HG02970 (cell line): ENCODE measurements around the gene GABRB2.

ENCODE experiments used
- ATAC-seq: cut with Tn5 transposase; IDR thresholded peaks from one replicate; pipeline ENCODE4 v1.9.1; 2021; ENCODE audit warnings: mild to moderate bottlenecking, moderate library complexity, moderate number of reproducible peaks; ENCODE audit not compliant: unreplicated experiment, low FRiP score

The GABRB2 gene

DNA sequence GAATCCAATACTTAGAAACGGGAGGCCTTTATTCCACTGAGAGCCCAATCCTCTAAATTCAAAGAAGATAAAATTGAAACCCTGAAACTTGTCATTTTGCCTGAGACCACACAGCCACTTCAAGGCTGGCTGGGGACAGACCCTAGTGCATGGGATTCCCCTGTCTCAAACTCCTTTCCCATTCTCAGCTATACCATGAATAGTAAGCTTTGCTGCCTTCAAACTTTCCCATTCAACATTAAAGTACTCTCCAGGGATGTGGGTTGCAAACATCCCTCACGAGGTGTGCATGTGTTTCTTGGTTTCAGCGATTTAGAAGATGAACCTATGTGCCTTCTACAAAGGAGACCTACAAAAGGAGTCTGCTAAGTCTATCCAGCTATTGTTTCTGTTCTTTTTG is 64.6 kb downstream of the GABRB2 start:
- ATAC-seq = no peak

DNA sequence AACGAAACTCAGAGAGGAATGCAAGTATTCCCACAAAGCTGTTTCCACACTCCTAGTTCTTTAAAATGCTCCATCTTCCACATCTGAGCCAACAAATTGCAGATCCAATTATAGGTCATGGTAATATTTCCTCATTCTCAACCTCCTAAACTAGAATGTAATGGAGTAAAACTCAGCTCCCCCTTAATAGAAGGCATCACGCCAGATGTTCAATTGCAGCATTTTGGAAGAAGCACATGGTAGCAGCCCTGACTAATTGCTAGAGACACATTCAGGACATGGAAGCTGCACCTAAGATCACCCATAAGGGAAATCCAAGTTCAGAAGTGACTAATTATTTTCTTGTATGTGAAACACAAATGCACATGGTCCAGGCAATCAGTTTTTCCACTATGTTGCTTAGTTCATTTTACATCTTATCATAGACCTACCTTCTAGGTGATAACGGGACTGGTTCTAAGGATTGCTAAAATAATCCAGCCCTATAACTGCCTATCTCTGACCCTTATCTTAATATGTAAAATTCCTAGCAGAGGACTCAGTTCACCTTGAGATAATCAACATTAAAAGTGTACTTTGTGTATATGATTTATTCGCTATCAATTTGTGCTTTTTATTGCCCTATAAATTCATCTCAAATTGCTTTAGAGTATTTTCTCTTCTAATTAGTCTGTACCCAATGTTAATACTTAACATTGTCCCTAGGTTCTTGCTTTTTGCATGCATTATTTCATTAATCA is 75.1 kb downstream of the GABRB2 start:
- no peak for ATAC-seq

DNA sequence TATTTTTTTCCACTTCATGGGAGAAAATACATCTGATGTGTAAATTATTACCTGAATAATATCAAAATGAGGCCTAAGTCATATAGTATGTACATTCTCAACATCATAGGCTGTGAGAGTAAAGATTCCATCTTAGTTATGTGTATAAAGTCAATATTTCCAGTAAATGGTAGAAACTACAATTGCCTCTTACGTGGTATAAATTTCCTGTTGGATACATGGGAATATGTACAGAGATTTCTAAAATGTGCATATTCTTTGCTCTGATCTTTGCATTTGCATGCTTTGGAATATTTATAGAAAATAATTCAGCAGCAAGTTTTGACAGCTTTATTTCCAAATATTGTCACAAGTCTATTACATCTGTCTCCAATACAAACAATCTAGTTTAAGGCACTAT is 78.8 kb downstream of the GABRB2 start:
- ATAC-seq = no peak

DNA sequence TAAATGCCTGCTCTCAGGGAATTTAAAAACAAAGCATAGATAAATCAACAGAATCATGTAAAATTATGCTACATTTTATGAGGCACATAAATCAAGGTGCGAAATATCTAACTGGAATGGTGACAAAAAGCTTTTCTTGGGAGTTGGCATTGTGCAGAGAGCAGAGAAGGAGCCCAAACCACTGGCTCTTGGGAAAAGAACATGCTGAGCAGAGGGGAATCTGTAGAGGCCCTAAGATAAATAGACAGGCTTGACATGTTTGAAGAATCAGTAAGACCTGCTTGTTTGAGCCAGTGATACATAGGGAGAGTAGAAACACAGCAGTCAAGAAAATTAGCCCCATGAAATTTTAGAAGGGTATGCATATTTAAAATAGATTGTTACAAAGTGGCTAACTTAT is 85.8 kb downstream of the GABRB2 start:
- no peak for ATAC-seq

DNA sequence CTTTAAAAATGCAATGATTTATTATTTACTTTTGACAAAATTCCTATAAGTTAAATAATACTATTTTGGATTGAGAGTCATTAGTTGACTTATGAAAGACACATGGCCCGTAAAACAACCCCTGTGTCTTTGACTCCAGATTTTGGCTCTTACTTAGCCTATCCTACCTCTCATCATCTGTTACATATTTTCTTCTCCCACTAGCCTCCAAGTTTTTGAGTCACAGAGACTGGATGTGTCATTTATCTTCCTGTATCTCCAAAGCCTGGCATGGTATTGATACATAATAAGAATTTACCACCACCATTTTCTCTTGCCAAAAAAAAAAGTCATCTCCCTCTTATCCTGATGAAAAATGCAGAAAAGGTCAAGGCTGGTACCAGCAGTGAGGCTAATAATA is 99.9 kb downstream of the GABRB2 start:
- ATAC-seq = no peak

DNA sequence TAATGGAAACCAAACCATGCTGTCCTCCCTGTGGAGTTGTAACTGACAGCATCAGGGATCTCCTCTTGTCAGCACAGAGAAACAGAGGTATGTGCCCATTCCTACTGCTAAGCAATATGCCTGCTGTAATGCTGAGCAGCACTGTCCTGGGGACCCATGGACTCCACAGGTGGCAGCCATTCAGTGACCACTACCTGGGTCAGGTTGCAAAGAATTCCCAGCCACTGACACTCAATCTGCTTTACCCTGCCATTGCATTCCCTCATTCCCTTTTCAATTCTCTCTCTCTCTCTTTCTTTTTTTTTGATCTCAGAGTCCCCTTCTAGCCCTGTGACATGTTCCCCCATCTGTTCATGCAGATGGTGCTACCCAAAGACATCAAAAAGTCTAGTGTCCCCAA is 104.1 kb downstream of the GABRB2 start:
- no peak for ATAC-seq

DNA sequence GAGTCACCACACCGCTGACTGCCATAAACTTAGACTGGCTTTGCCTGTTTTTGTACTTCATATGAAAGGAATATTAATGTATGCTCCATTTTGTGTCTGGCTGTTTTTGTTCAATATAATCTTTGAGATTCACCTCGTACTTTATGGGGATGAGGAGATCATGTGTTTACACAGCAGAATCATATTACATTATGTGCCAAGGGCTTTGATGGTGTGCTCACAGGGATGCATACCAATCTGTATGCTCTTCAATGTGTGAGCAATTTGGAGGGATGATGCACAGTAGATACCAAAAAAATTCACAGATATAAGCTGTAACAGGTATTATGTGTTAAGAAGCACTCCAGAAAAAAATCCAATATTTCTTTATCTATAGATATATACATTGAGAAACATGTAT is 113.7 kb downstream of the GABRB2 start:
- no peak for ATAC-seq

DNA sequence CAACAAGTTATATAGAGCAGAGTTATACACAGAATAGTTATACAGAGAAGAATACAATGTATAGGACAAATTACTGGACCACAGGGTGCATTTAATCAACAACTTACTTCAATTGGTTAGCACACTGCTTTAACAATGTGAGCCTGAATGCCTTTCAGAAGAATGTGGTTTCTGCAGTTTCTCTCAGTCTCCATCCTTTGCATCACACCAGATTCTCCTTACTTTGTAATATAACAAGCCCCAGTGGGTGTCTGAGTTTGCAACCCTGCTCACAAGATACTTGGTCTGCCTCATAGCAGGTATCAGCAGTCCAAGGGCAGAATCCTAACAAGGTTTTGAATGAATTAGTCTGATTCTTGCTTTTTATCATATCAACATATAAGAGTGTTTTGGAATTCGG is 114.6 kb downstream of the GABRB2 start:
- no peak for ATAC-seq

DNA sequence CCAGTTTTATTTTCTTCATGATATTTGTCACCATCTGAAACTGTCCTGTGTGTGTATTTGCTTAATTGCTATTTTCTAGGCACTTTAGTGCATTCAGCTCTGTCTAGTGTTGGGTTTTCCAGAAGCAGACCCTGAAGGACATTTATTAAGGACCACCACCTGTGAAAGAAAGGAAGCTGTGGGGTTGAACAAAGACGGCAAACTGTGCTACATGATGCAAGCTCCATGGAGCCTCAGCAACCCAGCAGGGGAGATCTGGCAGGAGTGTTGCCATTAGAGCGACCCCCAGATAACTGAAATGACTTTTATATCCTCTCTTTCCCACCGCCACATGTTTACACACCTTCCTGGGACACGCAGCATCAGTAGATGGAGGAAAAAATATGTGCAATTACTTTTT is 125.5 kb downstream of the GABRB2 start:
- ATAC-seq = no peak

DNA sequence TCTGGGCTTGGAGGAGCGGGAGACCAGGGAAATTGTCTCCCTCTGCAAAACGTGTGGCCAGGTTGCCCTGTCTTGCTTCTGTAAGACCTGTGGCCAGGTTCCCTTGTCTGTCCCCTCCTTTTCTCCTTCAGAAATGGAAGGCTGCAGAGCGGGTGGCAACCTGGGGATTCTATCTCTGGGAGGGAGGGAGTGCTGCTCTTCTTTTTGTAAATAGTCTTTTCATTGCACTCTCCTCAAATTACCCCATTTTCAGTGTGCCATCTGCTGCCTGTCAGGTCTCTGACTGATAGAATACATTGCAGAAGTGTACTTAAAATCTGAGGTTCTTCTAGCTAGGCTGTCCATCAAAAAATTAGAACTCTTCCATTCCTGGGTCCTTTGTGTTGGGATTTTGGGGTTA is 126.0 kb downstream of the GABRB2 start:
- no peak for ATAC-seq

DNA sequence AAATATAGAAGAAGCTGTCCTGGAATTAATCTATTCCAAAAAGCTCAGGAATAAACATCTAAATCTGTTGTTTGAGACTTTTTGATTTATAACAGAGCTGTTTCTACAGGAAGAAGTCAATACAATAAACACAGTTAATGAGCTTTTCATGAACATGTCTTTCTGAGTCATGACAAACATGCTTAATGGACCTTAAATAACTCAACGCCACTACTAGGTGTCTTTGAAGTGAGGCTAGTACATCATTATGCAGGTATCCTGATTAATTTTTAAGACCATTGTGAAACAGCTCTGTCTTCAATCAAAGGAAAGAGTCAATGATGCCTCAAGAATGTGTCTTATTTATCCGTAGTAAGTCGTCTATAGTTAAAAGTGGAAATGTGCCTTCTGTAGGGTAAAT is 131.6 kb downstream of the GABRB2 start:
- ATAC-seq = no peak

DNA sequence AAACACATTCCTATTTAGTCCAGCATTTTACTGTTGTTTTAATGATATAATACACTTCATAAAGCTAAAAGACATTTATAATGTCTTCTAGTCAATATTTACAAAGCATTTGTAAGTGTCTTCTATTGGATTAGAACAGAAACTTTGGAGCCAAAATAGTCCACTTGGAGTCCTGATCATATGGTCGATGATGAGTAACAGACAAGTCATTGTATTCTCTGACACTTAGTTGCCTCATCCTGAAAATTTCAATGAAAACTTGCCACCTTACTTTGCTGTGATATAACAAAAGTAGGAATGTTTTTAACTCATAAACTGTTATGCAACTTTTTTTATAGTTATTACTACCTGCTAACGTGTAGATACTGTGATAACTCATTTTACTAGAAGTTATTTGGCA is 132.5 kb downstream of the GABRB2 start:
- ATAC-seq = no peak

DNA sequence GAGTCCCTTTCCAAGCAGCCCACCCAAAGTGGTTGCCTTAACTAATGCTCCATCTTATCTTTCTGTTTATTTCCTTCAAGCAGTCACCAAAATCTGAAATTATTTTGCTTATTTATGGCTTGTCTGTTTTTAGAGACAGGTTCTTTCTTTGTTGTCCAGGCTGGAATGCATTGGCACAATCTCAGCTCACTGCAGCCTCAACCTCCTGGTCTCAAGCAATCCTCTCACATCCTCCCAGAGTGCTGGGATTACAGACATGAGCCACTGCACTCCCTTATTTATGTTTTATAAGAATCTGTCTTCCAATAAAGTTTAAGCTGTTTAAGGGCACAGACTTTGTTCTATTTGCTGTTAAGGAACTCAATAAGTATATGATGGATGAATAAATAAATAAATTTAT is 133.7 kb downstream of the GABRB2 start:
- ATAC-seq = no peak

DNA sequence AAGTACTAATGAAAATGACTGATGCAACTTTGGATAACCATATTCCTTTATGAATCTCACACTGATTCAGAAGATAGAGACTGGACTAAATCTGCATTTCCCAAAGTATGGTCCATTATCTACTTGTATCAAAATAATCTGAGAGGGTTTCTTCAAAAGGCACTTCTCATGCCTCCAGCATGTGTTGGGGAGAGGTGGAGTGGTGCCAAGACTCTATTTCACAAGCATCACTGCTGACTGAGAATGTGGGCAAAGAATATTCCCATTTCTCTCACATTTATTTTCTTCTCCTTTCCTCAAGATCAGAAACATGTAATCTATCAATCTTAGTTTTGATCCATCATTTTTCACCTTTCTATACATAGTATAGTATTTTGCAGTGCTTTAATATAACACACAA is 135.4 kb downstream of the GABRB2 start:
- no peak for ATAC-seq

DNA sequence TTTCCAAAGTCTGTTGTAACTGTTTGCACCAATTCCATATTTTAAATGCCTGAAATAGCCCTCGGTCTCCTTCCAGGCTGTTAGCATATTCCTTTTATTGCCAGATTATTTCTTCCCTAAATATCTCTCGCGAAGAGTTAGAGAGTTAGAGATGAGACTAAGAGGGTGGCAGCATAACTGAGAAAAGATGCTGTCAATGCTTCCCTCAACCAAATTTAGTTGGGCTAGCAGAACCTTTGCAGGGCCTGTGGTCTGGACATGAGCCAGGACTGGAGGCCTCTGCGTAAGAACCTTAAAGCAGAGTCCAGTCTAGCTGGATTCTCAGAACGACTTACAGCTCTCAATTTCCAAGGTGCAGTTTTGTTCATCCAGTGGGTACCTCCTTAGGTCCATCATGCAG is 135.9 kb downstream of the GABRB2 start:
- no peak for ATAC-seq

DNA sequence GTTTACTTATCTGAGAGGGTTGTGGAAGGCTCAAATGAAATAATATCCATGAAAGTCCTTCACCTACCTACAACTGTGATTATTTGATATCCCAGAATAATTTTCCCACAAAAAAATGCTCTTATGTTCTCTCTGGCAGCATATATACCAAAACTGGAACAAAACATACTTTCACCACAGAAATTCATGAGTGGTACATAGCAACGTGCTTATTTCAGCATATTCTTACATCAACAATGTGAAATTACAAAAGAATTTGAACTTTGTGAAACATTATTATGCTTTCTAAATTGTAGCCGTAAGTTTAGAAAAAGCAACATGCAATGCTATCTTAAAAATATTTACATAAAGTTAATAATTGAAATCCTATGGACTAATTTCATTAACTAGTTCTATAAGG is 137.1 kb downstream of the GABRB2 start:
- no peak for ATAC-seq

DNA sequence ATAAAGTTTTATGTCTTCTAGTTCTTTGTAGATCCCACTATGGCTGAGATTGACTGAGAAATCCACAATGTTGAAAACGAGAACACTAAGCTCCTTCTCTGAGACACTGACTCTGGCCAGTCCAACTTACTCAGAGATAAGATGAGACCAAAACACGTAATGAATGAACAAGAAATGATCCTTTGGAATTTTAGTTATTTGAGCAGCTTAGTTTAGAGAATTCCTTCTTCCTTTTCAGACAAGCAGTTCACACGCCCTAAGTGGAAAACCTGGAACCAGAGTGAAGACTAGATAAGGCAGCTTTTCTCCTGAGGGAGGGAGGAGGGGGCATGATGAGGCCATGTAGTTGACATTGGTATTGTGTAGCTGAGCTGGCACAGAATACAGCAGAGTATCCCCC is 139.6 kb downstream of the GABRB2 start:
- no peak for ATAC-seq

DNA sequence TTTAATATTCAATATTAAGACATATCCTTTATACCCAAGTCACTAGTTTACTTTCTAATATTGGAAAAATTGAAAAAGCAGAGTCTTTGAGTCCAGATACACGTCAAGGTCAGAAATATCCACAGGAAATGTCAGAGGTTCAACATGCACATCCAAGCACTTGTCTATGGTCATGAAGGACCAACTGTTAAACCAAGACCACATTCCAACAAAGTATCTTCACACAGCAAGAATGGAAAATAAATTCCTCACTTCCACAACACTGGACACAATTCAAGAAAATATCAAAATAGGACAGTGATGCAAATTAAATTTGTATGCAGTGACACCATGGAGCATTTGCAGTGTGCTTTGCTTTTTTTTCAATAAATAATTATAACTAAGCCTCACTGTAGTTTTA is 142.5 kb downstream of the GABRB2 start:
- no peak for ATAC-seq

DNA sequence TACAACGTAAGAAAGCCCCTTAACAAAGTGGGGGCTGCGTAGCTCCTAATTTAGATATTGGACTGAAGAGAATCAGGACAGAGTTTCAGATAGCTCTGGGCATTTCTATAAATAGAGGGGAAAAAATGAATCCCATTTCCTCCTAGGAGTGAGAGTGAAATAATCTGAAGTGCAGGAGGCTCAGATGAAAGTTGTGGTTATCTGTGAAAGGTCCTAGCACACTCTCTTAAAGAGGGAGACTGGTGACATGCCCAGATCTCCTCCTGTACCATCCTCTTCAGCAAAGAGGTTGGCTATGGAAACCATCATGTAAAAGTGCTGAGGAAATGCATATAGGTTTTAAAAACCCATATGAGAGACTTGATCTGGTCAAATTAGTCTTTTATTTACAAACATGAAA is 143.4 kb downstream of the GABRB2 start:
- ATAC-seq = no peak

DNA sequence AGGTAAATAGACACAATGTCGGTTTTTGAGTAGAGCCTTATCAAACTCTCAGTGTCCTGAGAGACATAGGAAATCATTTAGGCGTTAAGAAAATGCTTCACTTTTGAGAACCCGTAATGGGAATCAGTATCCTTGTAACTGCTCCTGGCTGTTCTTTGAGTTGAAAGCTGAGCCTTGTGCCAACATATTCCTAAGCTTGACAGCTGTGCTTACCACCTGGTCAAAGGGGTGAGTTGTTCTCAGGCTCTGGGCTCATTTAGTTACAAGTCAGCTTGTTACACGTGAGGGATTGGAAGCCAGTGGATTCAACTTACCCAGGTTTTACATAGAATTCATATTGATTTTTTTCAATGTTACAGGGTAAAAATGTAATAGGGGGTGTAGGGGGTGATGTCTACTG is 145.9 kb downstream of the GABRB2 start:
- ATAC-seq = no peak

DNA sequence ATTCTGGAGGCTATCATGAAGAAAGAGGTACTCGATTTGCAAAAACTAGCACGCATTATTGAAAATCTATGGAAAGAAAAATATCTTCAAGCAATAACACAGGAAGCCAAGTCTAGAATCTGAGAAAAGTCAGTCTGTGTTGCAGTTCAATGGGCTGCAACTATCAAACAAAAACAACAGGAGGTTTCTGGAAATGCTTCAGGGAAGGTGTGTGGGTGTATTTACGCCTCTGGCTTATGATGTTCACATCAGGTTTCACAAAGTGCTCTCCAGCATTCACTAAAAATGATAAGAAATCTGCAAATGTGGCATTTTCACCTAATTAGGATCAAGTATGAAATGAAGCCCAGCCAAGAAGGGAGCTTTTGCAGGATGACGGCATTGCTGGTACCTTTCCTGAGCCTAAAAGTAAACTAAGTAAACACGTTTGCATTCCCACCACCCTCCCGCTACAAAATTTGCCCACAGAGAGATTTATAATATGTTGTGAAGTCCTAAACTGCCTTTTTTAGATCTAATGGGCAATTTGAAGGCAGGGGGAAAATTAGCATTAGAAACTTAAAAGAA is 146.4 kb downstream of the GABRB2 start:
- no peak for ATAC-seq

DNA sequence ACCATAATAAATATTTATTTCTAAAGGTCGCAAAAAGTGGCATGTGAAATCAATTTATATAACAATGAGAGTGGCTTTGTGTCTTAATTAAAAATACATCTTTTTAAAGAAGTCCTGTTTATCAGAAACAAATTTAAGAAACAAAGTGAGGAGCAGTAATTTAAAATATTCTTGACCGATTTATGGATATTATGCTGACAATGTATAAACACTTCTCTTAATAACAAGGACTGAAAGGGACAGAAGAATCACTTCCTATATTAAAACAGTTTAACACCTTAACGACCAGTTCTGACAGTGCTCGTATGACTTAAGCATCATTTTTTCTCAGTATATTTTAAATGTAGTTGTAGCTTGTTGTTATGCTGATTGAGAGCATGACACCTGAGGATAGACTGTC is 149.1 kb downstream of the GABRB2 start:
- no peak for ATAC-seq

DNA sequence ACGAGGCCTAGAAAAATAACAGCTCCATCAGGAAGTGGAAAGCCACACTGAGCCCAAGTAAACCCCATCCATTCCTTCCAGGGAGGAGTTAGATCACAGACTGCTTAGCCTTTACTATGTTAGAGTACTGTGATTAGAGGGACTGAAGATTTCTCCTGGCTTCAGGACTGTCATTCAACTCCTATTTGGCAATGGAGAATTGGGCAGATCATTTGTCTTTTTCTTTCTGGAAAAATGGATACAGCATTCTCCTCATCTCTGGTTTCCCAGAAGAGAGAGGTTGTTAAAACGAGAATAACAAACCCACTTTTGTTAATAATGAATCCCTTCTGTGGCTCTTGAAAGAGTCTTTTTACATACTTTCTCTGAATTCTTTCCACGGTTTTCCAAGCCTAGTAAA is 150.4 kb downstream of the GABRB2 start:
- ATAC-seq = no peak
